ENCODE measurements around the gene GNAI1.

GNAI1 gene

DNA sequence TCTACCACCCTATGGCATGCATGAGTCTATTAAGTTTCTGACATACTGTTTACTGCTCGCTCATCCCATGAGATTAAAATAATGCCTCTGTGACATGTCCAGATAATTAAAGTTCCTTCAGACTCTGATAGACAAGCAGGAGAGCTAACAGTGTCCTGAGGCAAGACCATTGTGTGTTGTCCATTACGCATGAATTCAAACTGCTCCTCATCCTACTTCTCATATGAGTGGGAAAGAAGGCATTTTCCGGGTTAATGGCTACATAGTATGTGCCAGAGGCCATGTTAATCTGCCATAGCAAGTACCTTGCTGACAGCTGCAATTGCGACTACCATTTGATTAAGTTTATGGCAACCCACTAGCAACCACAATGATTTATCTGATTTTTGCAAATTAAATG lies 113.3 kb downstream of the GNAI1 start:
- Histone ChIP-seq H3K27me3 (replicated peaks; ENCODE audit: control insufficient read depth, insufficient read depth, low read length) (no peaks in the 10 kb centered on the region), H3K36me3 (ENCODE audit: control insufficient read depth, insufficient read depth, low read length) (no peaks in the 10 kb centered on the region), H3K4me3 (replicated peaks; ENCODE audit: low read depth, low read length) (no peak overlapping the region)
- TF ChIP-seq, protein P1, sequence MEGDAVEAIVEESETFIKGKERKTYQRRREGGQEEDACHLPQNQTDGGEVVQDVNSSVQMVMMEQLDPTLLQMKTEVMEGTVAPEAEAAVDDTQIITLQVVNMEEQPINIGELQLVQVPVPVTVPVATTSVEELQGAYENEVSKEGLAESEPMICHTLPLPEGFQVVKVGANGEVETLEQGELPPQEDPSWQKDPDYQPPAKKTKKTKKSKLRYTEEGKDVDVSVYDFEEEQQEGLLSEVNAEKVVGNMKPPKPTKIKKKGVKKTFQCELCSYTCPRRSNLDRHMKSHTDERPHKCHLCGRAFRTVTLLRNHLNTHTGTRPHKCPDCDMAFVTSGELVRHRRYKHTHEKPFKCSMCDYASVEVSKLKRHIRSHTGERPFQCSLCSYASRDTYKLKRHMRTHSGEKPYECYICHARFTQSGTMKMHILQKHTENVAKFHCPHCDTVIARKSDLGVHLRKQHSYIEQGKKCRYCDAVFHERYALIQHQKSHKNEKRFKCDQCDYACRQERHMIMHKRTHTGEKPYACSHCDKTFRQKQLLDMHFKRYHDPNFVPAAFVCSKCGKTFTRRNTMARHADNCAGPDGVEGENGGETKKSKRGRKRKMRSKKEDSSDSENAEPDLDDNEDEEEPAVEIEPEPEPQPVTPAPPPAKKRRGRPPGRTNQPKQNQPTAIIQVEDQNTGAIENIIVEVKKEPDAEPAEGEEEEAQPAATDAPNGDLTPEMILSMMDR (IDR thresholded peaks at IDR 0.05; ENCODE audit: insufficient read depth, low read length, poor library complexity, severe bottlenecking), result no peak
- no peak for DNase-seq (ENCODE audit: extremely low read depth, insufficient read length)

DNA sequence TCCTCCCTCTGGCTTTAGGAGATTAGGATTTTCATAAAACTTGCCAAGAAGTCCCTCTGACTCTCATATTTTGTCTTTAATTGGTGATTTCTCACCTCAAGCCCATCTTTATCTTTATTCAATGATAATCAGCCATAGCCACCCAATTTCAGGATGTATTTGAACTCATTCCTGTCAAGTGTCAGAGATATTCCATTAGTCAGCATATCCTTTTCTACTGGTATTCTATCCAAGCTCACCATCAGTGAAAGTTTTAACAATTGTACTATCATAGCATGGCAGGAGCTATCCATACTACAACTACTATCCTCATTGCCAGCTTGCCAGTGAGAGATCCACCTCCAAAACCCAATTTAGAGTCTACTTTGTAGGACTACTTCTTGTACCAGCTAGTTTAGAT lies 114.6 kb downstream of the GNAI1 start:
- Histone ChIP-seq H3K36me3 (ENCODE audit: control insufficient read depth, insufficient read depth, low read length) (no peaks in the 10 kb centered on the region), H3K27me3 (replicated peaks; ENCODE audit: control insufficient read depth, insufficient read depth, low read length) (no peaks in the 10 kb centered on the region), H3K4me3 (replicated peaks; ENCODE audit: low read depth, low read length) (no peak overlapping the region)
- TF ChIP-seq, protein P1 (IDR thresholded peaks at IDR 0.05; ENCODE audit: insufficient read depth, low read length, poor library complexity, severe bottlenecking), result no peak
- DNase-seq (ENCODE audit: extremely low read depth, insufficient read length), result no peak

DNA sequence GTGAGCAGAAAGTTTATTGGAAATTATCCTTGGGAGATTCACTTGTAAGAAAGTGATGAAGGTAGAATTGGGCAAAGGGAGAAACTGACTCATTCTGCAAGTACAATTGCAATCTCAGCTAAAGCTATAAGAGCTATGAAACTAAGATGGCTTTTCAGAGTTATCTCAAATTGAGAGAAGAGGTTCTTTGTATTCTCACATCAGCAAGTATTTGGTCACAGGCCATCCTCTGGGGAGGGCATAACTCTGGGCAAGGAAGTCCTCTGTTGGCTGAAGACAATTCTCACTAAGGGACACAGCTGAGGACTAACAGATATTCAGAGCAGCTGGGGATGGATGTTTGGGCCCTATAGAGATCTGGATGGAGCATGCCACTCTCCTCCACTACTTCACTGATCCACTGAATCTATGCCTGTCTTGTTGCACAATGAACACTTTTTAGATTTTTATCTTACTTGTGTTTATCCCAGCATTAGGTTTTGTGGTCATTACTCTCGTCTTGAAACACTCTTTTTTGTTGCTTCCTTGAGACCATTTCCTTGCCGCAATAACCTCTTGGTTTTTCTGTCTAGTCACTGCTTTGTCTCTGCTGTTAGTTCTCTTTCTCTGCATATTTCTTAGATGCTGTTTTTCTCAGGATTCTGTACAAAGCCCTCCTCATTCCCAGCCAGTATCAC lies 115.1 kb downstream of the GNAI1 start:
- Histone ChIP-seq H3K4me3 (replicated peaks; ENCODE audit: low read depth, low read length) (no peak overlapping the region), H3K27me3 (replicated peaks; ENCODE audit: control insufficient read depth, insufficient read depth, low read length) (no peaks in the 10 kb centered on the region), H3K36me3 (ENCODE audit: control insufficient read depth, insufficient read depth, low read length) (no peaks in the 10 kb centered on the region)
- DNase-seq (ENCODE audit: extremely low read depth, insufficient read length), result no peak
- TF ChIP-seq, protein P1 (IDR thresholded peaks at IDR 0.05; ENCODE audit: insufficient read depth, low read length, poor library complexity, severe bottlenecking), result no peak

DNA sequence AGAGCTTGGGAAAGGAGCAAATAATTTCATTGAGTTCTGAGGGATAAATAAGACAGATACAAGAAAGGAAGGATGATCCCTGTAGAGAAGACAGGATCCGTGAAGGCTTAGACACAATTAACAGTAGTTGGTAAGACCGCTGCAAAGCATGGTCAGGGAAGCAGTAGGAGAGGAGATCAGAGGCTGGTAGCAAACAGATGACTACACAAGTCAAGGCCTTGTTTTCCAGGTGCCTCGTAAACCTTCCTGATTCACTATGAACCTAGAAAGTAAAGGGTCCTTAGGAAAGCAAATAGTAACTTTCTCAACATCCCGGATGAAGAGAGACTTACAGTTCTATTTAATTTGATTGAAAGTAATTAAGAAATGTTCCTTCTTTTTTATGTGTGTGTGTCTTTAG lies 118.6 kb downstream of the GNAI1 start:
- Histone ChIP-seq H3K27me3 (replicated peaks; ENCODE audit: control insufficient read depth, insufficient read depth, low read length) (no peaks in the 10 kb centered on the region), H3K36me3 (ENCODE audit: control insufficient read depth, insufficient read depth, low read length) (no peaks in the 10 kb centered on the region), H3K4me3 (replicated peaks; ENCODE audit: low read depth, low read length) (no peak overlapping the region)
- DNase-seq (ENCODE audit: extremely low read depth, insufficient read length), result no peak
- TF ChIP-seq, protein P1 (IDR thresholded peaks at IDR 0.05; ENCODE audit: insufficient read depth, low read length, poor library complexity, severe bottlenecking), result no peak

DNA sequence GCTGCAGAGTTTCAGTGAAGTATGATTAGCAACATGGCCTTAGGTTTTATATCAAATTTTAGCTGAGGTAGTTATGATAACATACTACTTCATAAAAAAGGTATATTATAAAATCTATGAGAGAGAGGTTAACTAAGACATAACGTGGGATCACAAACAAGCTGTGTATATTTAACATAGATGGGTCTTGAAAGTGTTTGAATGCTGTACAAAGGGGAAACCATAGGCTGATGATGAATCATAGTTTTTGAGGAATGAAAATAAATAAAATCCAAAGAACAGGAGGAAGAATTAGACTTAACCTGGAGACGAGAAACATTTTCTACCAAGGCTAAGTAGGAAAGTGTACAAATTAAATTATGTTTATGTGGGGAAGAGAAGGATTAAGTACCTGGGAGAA lies 119.0 kb downstream of the GNAI1 start:
- TF ChIP-seq, protein P1 (IDR thresholded peaks at IDR 0.05; ENCODE audit: insufficient read depth, low read length, poor library complexity, severe bottlenecking), result no peak
- DNase-seq (ENCODE audit: extremely low read depth, insufficient read length), result no peak
- H3K4me3 ChIP-seq (replicated peaks; ENCODE audit: low read depth, low read length), result no peak overlapping the region
- no peaks in the 10 kb centered on the region for H3K27me3 ChIP-seq (replicated peaks; ENCODE audit: control insufficient read depth, insufficient read depth, low read length)
- H3K36me3 ChIP-seq (ENCODE audit: control insufficient read depth, insufficient read depth, low read length), result no peaks in the 10 kb centered on the region

DNA sequence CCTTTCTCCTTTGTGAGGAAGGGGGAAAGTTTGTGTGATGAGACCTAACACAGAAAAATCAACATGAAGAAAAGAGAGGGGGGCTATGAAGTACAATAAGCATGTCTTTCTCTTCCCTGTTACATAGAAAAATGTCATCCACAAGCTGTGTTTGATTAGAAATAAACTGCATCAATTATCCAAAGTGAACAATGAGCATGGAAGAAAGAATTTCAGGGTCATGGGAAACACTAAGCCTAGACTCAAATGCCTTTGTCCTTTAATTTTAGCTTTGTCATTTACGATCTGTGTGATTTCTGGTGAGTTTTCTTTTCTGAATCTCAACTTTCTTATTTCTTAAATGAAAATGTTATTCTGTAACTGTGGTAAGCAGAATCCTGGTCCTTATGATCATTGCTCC lies 121.0 kb downstream of the GNAI1 start:
- no peaks in the 10 kb centered on the region for H3K36me3 ChIP-seq (ENCODE audit: control insufficient read depth, insufficient read depth, low read length)
- no peak for DNase-seq (ENCODE audit: extremely low read depth, insufficient read length)
- H3K27me3 ChIP-seq (replicated peaks; ENCODE audit: control insufficient read depth, insufficient read depth, low read length), result no peaks in the 10 kb centered on the region
- TF ChIP-seq, protein P1 (IDR thresholded peaks at IDR 0.05; ENCODE audit: insufficient read depth, low read length, poor library complexity, severe bottlenecking), result no peak
- H3K4me3 ChIP-seq (replicated peaks; ENCODE audit: low read depth, low read length), result no peak overlapping the region

Data from GM06990 (cell line).